NCI-H2196 treated with DMSO at 0.1 percent for 48 hours (cell line): ENCODE results near the gene ANO2.
"Not testable (repeated sequence)": the region's sequence is repeated elsewhere in the genome, so short reads cannot be mapped to it uniquely, and the experiment has no call there.

Experiments
- DNase-seq: peaks from one replicate; lab custom pipeline; 2025; ENCODE audit not compliant: unreplicated experiment; lab: John Stamatoyannopoulos, UW

Gene ANO2

GRCh38 chr12:5557906-5558305 is 387.2 kb downstream of the ANO2 start:
- DNase-seq, result no peak

- no peak for DNase-seq
Measured at GRCh38 chr12:5556946-5557673, 387.9 kb downstream of the ANO2 start.

GRCh38 chr12:5556033-5556614 is 388.9 kb downstream of the ANO2 start:
- no peak for DNase-seq

- DNase-seq, result no peak
Measured at GRCh38 chr12:5554711-5555110, 390.3 kb downstream of the ANO2 start.

GRCh38 chr12:5549011-5549410 is 396.0 kb downstream of the ANO2 start:
- DNase-seq, result no peak

GRCh38 chr12:5548152-5548943 is 396.7 kb downstream of the ANO2 start:
- no peak for DNase-seq

- DNase-seq, result no peak
Measured at GRCh38 chr12:5546616-5547015, 398.4 kb downstream of the ANO2 start.

GRCh38 chr12:5537771-5538170 is 407.3 kb downstream of the ANO2 start:
- DNase-seq, result no peak

- DNase-seq, result not testable (repeated sequence)
Measured at GRCh38 chr12:5537026-5537615, 407.9 kb downstream of the ANO2 start.

- DNase-seq, result no peak
Measured at GRCh38 chr12:5535541-5535940, 409.5 kb downstream of the ANO2 start.

GRCh38 chr12:5534426-5535199 is 410.4 kb downstream of the ANO2 start:
- no peak for DNase-seq

GRCh38 chr12:5533368-5533767 is 411.7 kb downstream of the ANO2 start:
- DNase-seq, result no peak

- no peak for DNase-seq
Measured at GRCh38 chr12:5525783-5526367, 419.2 kb downstream of the ANO2 start.

GRCh38 chr12:5524769-5525436 is 420.2 kb downstream of the ANO2 start:
- no peak for DNase-seq

GRCh38 chr12:5524116-5524768 is 420.8 kb downstream of the ANO2 start:
- DNase-seq, result no peak

- no peak for DNase-seq
Measured at GRCh38 chr12:5523396-5524115, 421.5 kb downstream of the ANO2 start.

GRCh38 chr12:5522432-5523335 is 422.4 kb downstream of the ANO2 start:
- DNase-seq, result no peak
